ENCODE data around the gene CPSF6. TPM values are rescaled to one million over a fixed set of nuclear protein-coding genes. Genes with fewer than 3 reads are reported as not detected.

Gene CPSF6
- total and polyA plus RNA-seq, 7 donors: 15.0 to 96.0 (median 33.5) TPM

DNA sequence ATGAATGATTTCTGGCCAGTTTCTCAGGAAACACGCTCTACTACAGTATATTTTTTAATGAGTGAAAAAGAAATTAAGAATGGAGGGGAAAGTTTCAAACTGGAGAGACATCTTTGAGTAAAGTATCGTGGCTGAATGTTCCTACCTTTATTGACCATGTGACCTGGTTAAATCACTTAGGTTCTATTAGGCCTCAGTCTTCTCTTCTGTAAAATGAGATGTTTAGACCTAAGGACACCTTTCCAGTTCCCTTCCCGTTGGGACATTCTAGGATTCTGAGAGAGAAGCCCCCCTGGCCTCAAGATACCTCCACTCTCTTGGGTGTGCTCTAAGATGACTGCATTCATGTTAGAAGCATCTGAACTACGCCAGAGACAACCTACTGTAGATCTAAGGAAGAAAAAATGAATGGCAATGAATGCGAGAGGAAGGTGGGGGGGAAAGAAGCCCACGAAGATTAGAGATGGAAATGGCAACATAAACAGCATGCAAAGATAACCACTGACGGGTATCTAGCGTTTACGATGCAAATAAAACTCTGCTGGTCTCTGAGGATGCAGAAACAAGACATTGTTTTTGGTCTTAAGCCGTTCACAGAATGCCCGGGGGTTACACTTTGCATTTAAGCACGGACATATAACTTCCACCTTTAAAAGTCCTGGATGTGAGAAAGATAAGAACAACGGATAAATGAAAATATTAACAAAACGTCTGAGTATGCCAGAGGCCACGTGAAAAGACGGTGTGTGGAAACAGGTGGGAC lies 599 bp upstream of the CPSF6 start:
- Histone ChIP-seq H3K36me3 (no peaks in the 10 kb centered on the region), H3K4me1 (peaks cover 0 to 42% (median 38%) of the 10 kb centered on the region in 4 donors), H3K27ac (peak overlapping the region; percentile 89 to 97 (median 95)), H3K9me3 (no peaks in the 10 kb centered on the region), H3K4me3 (peak overlapping the region; percentile 54 to 94 (median 90)), H3K27me3 (no peaks in the 10 kb centered on the region)
- TF ChIP-seq, protein P1, sequence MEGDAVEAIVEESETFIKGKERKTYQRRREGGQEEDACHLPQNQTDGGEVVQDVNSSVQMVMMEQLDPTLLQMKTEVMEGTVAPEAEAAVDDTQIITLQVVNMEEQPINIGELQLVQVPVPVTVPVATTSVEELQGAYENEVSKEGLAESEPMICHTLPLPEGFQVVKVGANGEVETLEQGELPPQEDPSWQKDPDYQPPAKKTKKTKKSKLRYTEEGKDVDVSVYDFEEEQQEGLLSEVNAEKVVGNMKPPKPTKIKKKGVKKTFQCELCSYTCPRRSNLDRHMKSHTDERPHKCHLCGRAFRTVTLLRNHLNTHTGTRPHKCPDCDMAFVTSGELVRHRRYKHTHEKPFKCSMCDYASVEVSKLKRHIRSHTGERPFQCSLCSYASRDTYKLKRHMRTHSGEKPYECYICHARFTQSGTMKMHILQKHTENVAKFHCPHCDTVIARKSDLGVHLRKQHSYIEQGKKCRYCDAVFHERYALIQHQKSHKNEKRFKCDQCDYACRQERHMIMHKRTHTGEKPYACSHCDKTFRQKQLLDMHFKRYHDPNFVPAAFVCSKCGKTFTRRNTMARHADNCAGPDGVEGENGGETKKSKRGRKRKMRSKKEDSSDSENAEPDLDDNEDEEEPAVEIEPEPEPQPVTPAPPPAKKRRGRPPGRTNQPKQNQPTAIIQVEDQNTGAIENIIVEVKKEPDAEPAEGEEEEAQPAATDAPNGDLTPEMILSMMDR (IDR thresholded peaks at IDR 0.05): no peak
- TF ChIP-seq POLR2A (IDR thresholded peaks at IDR 0.05) (no peak), POLR2AphosphoS5 (IDR thresholded peaks at IDR 0.05) (no peak), EP300 (IDR thresholded peaks at IDR 0.05) (no peak)
- 13 to 17% methylated on average over 16 of the region's 16 CpGs for WGBS, 2 donors
- no peak for DNase-seq
- intact Hi-C loops (cut with DNase I): loop anchor here (5.0 kb wide), 1 partner anchor 81 kb away; no protein-coding TSS in a partner anchor

DNA sequence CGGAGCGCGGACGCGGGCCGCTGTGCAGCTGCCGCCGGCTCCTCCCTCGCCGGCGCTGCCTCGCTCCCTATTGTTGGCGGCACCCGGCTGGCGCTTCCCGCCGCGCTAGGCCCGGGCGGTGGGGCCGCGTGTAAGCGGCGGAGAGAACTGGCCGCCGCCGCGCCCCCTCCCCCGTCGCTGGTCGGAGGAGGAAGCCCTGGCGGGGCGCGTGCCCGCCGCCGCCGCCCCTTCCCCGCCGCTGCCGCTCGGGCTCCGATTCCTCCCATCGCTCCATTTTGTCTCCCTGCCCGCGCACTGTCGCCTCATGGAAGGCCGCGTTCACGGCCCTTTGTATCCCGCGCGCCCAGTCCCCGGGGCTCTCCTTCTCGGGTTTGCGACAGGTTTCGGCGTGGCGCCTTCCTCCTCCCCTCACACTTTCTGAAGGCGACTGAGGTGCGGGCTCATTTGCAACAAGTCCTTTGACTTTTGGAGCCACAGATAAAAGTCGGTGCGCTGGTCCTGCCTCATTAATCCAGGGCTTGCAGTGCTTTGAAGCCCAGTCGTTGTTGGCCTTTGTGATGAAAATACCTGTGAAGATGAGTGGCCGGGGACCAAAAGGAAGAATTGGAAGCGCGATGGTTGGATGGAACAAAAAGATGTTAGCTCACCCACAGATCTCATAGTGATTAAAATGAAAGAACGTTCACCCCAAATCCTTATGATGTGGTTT lies 707 bp downstream of the CPSF6 start:
- Histone ChIP-seq H3K4me1 (peaks cover 0 to 53% (median 45%) of the 10 kb centered on the region in 4 donors), H3K4me3 (peak overlapping the region; percentile 54 to 94 (median 90)), H3K27ac (peak overlapping the region; percentile 89 to 97 (median 95)), H3K9me3 (no peaks in the 10 kb centered on the region), H3K36me3 (no peaks in the 10 kb centered on the region), H3K27me3 (no peaks in the 10 kb centered on the region)
- WGBS, 2 donors: 0% methylated on average over 68 of the region's 68 CpGs
- DNase-seq: peak; percentile 69
- TF ChIP-seq, protein P1 (IDR thresholded peaks at IDR 0.05): no peak
- TF ChIP-seq EP300 (IDR thresholded peaks at IDR 0.05): no peak
- TF ChIP-seq POLR2A (IDR thresholded peaks at IDR 0.05): no peak
- TF ChIP-seq POLR2AphosphoS5 (IDR thresholded peaks at IDR 0.05): peak in 2 of 4 donors; percentile 14 to 21
- intact Hi-C loops (cut with DNase I): loop anchor here (5.0 to 10.0 kb wide), 3 partner anchors 83 to 345 kb away; partner anchors contain the start of genes CCT2 and YEATS4

DNA sequence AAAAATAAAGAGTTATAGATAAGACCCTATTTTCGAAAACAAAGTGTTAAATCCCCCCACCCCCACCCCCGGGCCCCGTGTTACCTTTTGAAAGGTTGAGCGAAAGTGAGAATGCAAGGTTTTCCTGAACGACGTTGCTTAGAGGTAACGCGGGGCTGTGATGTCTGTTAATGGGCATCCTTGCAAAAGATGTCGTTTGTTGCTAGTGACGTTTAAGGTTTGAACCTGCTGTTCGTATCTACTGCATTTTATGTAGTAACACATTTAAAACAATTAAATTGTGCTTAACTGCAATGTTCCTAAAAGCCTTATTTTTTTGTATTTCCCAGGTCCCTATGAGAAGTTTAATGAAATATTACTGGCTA lies 1.2 kb downstream of the CPSF6 start:
- no peak for DNase-seq
- H3K36me3 ChIP-seq: no peaks in the 10 kb centered on the region
- peak overlapping the region; percentile 54 to 94 (median 90) for H3K4me3 ChIP-seq
- no peaks in the 10 kb centered on the region for H3K9me3 ChIP-seq
- 1 to 2% methylated on average over 11 of the region's 11 CpGs for whole genome bisulfite sequencing, 2 donors
- no peaks in the 10 kb centered on the region for H3K27me3 ChIP-seq
- intact Hi-C loops (cut with DNase I): loop anchor here (5.0 to 10.0 kb wide), 2 partner anchors 117 to 344 kb away; partner anchors contain the start of genes CCT2 and YEATS4
- H3K4me1 ChIP-seq: peaks cover 0 to 54% (median 48%) of the 10 kb centered on the region in 4 donors
- no peak for TF ChIP-seq POLR2AphosphoS5 (IDR thresholded peaks at IDR 0.05)
- TF ChIP-seq EP300 (IDR thresholded peaks at IDR 0.05): no peak
- peak overlapping the region; percentile 89 to 97 (median 95) for H3K27ac ChIP-seq

DNA sequence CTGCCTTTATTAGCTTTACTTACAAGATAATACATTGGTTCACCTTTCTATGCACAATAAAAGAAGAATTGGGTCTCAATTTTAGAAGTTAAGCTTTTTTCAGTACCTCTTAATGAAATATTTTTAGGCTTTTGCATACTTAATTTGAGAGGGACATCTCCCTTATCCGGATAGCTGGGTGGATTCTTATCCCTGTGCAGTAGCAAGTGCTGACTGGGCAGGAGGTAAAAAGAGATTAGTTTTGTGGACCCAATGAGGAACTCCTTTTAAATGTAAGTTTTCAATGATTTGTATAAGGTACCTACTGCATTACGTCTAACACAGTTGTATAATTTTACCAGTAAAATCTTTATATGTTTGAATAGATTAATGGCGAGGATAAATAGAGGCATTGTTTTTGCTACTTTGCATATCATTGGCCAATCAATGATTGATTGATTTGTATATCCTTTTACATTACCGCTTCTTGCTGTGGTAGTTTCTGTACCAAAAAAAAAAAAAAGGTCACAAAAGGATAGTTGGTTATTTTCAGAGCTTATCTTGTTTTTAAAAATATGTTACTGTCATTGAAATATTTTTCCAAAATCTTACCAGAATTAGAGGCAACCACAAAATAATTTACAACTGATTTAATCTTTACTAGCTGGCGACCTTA lies 2.2 kb downstream of the CPSF6 start:
- no peaks in the 10 kb centered on the region for H3K9me3 ChIP-seq
- no peaks in the 10 kb centered on the region for H3K36me3 ChIP-seq
- no peaks in the 10 kb centered on the region for H3K27me3 ChIP-seq
- TF ChIP-seq POLR2AphosphoS5 (IDR thresholded peaks at IDR 0.05) (no peak), POLR2A (IDR thresholded peaks at IDR 0.05) (no peak), EP300 (IDR thresholded peaks at IDR 0.05) (no peak)
- TF ChIP-seq, protein P1 (IDR thresholded peaks at IDR 0.05): no peak
- H3K27ac ChIP-seq: peak overlapping the region in 2 of 4 donors; percentile 94 to 97
- DNase-seq: no peak
- intact Hi-C loops (cut with DNase I): loop anchor here (5.0 to 10.0 kb wide), 2 partner anchors 116 to 343 kb away; partner anchors contain the start of genes CCT2 and YEATS4
- peaks cover 0 to 64% (median 56%) of the 10 kb centered on the region in 4 donors for H3K4me1 ChIP-seq
- peak overlapping the region in 2 of 4 donors; percentile 87 to 92 for H3K4me3 ChIP-seq
- 30 to 55% methylated on average over 5 of the region's 5 CpGs for WGBS, 2 donors

All from sigmoid colon (tissue), 7 donors.